Omental fat pad (tissue), 4 donors: ENCODE measurements around the gene ACTR1A. TPM values are rescaled to one million over a fixed set of nuclear protein-coding genes. Genes with fewer than 3 reads are reported as not detected.

Experiments used
- ATAC-seq: fragments of 150-250 bp; one replicate; pipeline ENCODE4 v1.9.1; 2016; ENCODE audit warnings: mild to moderate bottlenecking, moderate library complexity; ENCODE audit not compliant: low FRiP score
- DNase-seq: peaks from one replicate; pipeline ENCODE4 v3.0.0-alpha.2; 2019; ENCODE audit warnings: low spot score
- CTCF ChIP-seq, 3 donors: fragments of 450-650 bp; IDR thresholded peaks; one replicate each; pipeline ENCODE4 v1.5.1; 2016 to 2017; ENCODE audit warnings: antibody characterized with exemption in 3 of 3, mild to moderate bottlenecking in 3 of 3, moderate library complexity in 2 of 3
- total RNA-seq, 4 donors: library from RNA; depleted of rRNA; stranded (reverse); fragments of >200 nt; gene quantifications; one replicate each; pipeline ENCODE4 v1.1.0, GENCODE V29; 2016

The ACTR1A gene
- total RNA-seq, 4 donors from 2014 or later, result 81.8 to 117 (median 113) TPM

- no peak for TF ChIP-seq CTCF (IDR thresholded peaks at IDR 0.05)
- ATAC-seq (no peak), DNase-seq (no peak)
Observed at GRCh38 chr10:102515724-102516123, 13.2 kb upstream of the ACTR1A start.

- no peak for TF ChIP-seq CTCF (IDR thresholded peaks at IDR 0.05)
- DNase-seq (no peak), ATAC-seq (no peak)
Observed at GRCh38 chr10:102514487-102515311, 12.2 kb upstream of the ACTR1A start.

GRCh38 chr10:102511583-102512274, 9.2 kb upstream of the ACTR1A start:
- ATAC-seq (no peak), DNase-seq (no peak)

GRCh38 chr10:102509387-102509786, 6.9 kb upstream of the ACTR1A start:
- TF ChIP-seq CTCF (IDR thresholded peaks at IDR 0.05), result no peak
- DNase-seq, result no peak
- ATAC-seq, result no peak

More at GRCh38 chr10:102511583-102512274, 9.2 kb upstream of the ACTR1A start:
- TF ChIP-seq CTCF (IDR thresholded peaks at IDR 0.05), result no peak

- TF ChIP-seq CTCF (IDR thresholded peaks at IDR 0.05), result no peak
- DNase-seq, result no peak
- ATAC-seq, result no peak
Observed at GRCh38 chr10:102508506-102508905, 6.0 kb upstream of the ACTR1A start.

- TF ChIP-seq CTCF (IDR thresholded peaks at IDR 0.05), result no peak
- no peak for ATAC-seq
- no peak for DNase-seq
Observed at GRCh38 chr10:102507521-102507920, 5.0 kb upstream of the ACTR1A start.
